GM19452 (cell line): ENCODE measurements around the gene TSNAX.
"Not testable (repeated sequence)": the region's sequence is repeated elsewhere in the genome, so short reads cannot be mapped to it uniquely, and the experiment has no call there.

ENCODE experiments used
- ATAC-seq: cut with Tn5 transposase; IDR thresholded peaks from one replicate; pipeline ENCODE4 v1.9.1; 2021; ENCODE audit not compliant: unreplicated experiment

Gene TSNAX

DNA sequence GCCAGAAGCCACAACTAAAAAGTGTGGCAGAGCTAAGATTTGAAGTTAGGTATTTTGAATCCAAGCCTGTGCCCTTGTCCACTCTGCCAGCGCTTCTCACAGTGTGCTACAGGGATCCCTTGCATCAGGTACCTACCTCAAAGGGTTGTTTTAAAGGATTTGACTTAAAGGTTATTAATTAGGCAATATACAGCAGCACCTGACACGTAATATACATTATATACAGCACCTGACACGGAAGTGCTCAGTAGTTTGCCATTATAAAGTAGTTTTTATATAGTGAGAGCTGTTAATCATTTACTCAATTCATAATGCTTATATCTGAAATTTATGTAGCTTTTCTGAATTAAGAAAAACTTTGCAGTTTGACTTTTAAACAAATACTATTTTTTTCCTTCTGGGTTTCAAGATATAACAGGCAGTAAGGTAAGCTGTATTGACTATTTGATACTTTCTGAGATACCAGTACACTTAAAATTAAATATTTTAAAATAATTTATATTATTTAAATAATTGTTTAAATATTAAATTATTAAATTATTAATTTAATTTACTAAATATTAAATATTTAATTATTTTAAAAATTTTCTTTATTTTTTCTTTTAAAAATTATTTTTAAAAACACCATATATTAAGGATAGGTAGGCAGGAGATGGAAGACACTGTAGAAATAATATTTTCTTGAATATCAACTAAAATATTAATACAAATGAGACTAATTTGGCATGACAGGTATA lies 33.3 kb downstream of the TSNAX start:
- ATAC-seq = no peak

DNA sequence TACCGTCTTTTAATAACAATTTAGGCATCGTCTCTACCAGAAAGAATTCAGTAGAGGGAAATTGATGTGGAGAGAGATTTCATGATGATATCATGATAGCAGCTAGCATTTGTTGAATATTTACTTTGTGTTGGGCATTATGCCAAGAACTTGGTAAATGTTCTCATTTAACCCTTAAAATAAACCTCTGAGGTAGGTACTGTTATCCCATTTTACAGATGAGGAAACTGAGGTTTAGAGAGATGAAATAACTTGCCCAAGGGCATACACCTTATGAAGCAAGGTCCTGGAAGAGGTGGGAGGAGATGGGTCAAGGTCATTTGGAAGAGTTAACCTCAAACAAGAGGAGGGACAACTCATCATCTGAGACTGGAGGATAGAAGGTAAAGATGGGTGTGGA lies 34.8 kb downstream of the TSNAX start:
- no peak for ATAC-seq

DNA sequence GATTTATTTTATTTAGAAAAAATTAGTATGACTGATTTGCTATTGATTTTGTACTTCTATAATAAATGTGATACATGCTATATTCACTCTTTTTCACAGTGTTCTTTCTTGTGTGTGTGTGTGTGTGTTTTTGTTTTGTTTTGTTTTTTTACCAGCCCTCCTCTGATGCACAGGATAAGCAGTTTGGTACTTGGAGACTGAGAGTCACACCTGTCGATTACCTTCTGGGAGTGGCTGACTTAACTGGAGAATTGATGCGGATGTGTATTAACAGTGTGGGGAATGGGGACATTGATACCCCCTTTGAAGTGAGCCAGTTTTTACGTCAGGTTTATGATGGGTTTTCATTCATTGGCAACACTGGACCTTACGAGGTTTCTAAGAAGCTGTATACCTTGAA lies 35.9 kb downstream of the TSNAX start:
- no peak for ATAC-seq

DNA sequence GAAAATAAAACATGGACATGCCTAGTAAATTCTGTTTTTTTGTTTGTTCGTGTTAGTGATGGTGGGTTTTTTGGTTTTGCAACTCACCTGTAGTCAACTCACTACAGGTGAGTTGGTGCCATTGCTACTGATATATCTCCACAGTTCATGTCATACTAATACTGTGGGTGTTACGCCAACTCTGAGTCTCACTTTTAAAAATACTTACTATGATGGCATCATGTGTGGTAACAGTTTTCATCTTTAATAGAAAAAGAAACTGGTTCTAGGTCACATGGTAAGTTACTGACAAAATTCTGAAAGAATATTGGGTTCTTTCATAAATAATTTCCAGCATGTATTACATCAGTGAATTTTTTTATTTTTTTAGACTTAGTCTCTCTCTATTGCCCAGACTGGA lies 38.0 kb downstream of the TSNAX start:
- no peak for ATAC-seq

DNA sequence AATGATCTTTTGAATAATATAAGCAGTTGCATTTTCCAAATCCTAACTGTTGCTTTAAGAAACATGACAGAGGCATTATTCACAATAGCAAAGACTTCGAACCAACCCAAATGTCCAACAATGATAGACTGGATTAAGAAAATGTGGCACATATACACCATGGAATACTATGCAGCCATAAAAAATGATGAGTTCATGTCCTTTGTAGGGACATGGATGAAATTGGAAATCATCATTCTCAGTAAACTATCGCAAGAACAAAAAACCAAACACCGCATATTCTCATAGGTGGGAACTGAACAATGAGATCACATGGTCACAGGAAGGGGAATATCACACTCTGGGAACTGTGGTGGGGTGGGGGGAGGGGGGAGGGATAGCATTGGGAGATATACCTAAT lies 41.8 kb downstream of the TSNAX start:
- ATAC-seq = not testable (repeated sequence)

DNA sequence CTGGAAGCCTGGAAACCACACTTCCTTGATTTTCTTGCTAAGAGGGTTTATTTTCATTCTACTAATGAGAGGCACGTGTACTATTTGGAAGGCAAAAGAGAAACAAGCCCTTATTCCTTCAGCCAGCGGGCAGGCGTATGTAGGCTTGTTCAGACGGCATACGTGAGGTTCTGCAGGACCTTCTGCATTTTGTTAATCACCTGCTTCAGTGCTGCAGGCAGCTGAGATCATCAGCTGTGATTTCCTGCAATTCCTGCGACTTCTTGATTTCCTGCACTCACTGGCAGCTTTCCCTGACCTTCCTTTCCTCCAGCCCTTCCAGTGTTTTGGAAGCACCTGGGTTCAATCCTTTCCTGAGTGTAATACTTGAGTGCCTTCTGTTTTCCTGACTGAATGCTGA lies 43.4 kb downstream of the TSNAX start:
- no peak for ATAC-seq

DNA sequence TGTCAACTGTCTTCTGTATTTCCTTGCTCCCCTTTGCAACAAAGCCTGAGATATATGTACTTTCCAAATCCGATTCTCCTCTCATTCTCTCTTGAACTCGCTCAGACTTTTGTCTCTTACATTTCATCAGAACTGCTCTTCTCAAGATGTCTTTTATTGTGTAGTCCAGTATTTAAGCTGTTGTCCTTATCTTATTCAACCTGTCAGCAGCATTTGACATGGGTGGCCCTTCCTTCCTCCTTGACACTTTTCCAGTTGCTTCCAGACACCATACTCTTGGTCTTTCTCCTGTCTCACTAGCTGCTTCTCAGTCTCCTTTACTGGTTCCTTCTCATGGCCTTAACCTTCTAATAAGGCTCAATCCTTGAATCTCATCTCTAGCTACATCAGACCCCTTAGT lies 47.0 kb downstream of the TSNAX start:
- no peak for ATAC-seq

DNA sequence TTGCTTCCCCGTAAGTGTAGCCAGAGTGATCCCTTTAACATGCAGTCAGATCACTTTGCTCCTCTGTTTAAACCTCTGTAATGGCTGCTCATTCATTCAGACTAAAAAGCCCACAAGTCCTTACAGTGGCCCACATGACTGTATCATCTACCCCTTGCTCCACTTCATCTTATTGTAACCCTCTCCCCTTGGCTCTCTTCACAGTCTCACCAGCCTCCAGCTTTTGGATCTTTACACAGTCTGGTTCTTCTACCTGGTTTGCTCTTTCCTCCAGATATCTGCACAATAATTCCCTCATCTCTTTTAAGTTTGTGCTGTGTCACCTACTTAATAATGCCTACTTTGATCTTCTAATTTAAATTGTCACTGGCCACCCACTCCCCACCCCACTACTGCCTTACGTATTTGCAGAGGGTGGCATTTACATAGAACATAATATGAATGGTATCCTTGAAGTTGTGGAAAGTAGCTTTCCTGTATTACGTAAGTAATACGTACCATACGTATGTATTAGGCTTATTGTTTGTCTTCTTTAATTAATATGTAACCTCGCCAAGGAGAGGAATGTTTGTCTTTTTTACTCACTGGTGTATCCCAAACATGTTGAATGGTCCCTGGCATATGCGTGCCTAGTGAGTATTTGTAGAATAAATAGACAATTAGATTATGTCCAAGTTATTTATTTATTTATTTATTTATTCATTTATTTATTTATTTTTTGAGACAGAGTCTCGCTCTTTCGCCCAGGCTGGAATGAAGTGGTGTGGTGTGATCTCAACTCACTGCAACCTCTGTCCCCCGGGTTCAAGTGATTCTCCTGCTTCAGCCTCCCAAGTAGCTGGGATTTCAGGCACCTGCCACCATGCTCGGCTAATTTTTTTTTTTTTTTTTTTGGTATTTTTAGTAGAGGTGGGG lies 48.6 kb downstream of the TSNAX start:
- ATAC-seq = no peak

DNA sequence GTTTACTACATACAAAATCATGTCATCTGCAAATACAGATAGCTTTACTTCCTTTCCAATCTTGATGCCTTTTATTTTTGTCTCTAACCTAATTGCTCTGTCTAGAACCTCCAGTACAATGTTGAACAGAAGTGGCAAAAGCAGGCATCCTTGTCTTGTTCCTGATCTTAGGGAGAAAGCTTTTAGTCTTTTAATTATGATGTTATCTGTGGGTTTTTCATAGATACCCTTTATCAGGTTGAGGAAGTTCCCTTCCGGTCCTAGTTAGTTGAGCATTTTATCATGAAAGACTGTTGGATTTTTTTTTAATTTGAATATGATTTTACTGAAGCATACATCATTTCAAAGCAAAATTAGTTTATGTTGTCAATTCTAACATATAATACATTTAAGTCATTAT lies 52.4 kb downstream of the TSNAX start:
- ATAC-seq = no peak

DNA sequence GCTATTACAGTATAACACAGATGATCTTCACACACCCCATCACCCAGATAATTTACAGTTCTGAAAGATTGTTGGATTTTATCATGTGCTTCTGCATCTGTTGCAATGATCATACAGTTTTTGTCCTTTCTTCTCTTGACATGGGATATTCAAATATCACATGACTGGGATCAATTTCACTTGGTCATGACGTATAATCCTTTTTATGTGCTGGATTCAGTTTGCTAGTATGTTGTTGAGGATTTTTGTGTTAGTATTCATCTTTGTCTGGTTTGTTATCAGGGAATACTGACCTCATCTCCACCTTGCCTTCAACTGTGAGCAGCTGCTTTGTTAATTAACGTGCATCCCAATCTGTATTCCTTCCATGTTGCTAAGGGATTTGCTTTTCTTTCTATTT lies 53.4 kb downstream of the TSNAX start:
- ATAC-seq = no peak

DNA sequence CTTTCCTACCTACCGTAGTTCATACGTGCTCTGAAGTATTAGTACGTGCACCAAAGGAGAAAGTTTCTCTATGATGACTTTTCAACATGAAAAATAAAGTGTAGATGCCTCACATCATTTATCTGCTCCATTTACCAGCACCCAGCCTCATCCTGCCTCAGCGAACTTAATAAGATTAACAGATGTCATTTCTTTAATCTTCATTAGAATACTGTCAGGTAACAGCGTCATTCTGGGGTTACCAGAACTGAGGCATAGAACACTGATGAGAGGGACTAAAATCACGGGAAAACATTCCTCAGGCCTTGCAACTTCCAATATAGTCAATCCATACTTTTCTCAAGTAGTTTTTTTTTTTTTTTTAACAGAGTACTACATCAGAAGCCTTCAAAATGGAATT lies 54.9 kb downstream of the TSNAX start:
- ATAC-seq = no peak

DNA sequence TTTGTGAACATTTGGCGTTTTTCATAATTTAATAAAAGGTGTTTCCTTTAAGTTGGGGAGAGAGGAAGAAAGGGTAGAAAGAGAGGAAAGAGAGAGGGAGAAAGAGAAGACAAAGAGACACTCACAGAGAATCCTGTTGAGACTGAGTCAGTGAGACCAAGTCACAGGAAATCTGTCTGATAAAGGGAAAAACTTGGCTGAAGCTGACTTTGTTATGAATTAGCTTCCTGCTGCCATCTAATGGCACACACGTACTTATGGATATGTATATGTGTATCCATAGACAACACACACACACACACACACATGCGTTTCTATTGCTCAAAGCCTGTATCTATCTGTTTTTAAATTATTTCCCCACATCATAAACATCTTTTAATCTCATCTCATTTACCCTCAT lies 55.6 kb downstream of the TSNAX start:
- ATAC-seq = no peak

DNA sequence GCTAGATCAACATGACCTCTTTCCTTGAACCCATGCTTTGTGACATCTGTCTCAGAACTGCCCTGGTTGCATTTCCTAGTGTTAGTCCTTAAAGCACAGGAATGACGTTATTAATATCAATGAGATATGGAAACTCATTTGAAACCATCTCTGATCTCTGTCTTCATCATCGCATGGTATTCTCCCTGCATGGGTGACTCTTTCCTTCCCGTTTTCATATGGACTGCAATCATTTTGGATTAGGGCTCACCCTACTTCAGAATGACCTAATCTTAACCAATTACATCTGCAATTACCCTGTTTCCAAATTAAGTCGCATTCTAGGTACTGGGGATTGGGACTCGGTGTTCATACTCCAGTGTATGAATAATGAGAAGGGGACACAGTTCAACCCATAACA lies 56.5 kb downstream of the TSNAX start:
- ATAC-seq = no peak

DNA sequence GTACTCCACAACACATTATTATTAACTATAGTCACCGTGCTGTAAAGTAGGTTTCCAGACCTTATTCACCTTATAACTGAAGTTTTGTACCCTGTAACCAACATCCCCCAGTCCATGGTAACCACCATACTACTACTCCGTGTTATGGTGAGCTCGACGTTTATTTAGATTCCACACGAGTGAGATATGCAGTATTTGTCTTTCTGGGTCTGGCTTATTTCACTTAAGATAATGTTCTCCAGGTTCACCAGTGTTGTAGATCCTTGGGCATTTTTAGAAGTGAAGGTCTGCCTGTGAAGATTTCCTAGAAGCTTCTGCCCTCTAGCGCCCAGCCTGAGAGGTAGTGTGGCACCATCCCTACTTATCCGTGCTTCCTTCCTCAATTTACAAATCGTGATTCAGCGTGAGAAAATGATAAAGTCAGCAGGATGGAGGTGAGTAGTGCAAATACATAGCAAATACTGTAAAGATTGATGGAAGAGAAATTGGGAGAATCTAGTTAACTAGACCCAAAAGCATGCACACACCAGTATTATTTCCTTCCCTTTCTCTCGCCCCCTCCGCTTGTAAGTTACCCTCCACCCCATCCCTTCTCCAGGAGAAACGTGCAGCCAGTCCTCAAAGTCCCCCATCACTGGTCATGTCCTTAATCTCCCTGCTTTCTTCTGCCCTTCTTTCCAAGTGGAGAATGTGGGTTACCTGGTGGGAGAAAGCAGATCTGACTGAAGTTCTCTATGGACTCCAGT lies 62.2 kb downstream of the TSNAX start:
- no peak for ATAC-seq

DNA sequence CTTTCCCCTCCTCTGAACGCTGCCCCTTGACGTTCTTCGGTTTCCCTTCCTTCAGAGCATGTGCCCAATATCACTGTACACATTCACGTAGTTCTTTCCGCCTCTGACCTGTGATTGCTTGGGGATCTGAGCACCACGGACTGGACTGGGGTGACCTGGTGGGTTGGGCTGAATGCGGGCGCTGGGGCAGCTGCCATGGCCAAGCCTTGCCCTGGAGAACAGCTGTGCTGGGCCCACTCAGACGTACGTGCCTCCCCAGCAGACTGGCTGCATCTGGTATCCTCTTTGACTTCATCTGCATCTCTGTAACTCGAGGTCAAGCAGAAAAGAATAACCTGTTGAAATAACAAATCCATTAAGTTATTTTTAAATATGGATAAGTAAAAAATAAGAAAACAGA lies 63.0 kb downstream of the TSNAX start:
- no peak for ATAC-seq

DNA sequence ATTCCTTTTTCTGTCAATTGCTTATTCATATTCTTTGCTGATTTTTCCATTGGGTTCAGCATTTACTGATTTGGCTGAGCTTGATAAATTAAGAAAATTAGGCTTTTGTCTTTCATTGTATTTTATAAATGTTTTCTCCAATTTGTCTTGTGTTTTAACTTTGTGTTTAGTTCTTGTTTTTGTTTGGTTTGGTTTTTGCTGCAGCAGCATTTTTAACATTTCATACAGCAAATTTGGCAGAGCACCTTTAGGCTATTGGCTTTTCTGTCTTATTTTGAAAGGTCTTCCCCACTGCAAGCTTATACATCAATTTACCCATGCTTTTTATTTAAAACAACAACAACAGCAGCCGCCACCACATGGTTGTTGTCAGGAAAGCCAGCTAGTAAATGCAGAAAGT lies 64.3 kb downstream of the TSNAX start:
- no peak for ATAC-seq

DNA sequence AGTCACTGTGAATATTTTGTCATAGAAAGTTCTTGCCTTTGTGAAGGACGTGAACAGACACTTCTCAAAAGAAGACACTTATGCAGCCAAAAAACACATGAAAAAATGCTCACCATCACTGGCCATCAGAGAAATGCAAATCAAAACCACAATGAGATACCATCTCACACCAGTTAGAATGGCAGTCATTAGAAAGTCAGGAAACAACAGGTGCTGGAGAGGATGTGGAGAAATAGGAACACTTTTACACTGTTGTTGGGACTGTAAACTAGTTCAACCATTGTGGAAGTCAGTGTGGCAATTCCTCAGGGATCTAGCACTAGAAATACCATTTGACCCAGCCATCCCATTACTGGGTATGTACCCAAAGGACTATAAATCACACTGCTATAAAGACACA lies 64.8 kb downstream of the TSNAX start:
- not testable (repeated sequence) for ATAC-seq

DNA sequence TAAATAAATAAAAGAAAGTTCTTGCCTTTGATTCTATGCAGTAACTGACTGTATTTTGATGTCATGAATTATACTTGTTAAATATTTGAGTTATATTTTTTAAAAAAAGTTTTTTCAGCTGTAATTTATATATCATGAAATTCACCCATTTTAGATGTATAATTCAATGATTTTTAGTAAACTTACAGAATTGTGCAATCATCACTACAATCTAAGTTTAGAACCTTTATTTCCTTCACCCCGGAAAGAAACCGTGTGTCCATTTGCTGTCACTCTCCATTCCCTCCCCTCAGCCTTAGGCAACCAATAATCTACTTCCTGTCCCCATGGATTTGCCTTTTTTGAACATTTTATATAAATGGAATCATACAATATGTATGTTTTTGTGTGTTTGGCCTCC lies 65.7 kb downstream of the TSNAX start:
- no peak for ATAC-seq

DNA sequence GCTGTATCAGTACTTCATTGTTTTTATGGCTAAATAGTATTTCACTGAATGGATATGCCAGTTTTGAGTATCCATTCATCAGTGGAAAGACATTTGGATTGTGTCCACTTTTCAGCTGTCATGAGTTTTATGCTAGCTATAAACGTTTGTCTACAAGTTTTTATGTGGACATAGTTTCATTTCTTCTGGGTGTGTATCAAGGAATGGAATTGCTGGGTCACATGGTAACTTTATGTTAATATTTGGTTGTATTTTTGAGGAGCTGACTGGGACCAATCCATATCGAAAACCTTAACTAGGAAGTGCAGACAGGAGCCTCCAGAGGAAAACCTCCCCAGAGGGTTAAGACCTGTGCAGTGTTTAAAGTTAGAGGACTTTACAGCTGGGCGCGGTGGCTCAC lies 66.3 kb downstream of the TSNAX start:
- ATAC-seq = no peak

DNA sequence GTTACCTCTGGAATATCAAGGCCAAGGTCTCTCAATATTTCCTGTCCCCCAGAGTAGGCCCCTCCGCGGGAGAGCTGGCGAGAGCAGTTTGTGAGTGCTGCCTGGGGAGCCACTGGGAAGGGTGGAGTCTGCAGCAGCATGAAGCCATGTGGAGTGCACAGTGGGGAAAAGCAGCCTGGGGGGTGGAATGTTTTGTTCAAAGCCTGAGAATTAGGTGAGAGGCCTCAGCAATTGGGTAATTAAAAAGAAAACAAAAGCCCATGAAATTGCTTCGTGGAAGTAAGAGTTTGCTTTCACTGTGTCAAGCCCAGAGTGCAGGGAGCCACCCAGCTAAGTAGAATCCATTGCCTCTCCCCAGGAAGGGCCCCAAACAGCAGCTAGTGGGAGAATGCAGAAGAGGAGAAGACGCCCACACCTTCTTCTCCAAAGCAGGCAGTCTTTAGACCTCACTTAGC lies 67.9 kb downstream of the TSNAX start:
- ATAC-seq = no peak

DNA sequence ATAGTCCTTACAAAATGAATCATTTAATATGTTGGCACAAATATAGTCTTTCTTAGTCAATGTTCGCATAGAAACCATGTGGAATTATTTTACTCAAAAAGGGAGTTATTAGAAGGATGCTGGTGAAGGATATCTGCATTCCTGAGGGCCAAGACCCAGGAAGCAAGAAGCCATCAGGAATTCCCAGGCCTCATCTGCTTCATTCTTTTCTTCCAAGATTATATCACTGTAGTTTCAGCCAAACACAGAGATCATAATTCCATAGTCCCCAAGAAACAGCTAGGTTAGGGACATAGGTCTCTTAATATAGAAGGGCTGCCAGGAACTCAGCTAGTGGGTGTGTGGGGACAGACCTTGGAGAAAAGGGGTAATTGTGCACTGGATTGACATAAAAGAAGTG lies 69.5 kb downstream of the TSNAX start:
- no peak for ATAC-seq
